GM23338 (cell line): ENCODE data around the gene BTN2A1.

Source experiments
- CREB1 ChIP-seq: fragments of 250-450 bp; sonication (Bioruptor Pico); IDR thresholded peaks from 2 replicates; pipeline ENCODE4 v1.5.0; 2020; ENCODE audit warnings: low read depth, mild to moderate bottlenecking, moderate library complexity
- EZH2 ChIP-seq: fragments of 200-600 bp; sonication (generic); IDR thresholded peaks from one replicate; pipeline ENCODE4 v1.8.0; 2017; ENCODE audit warnings: antibody characterized with exemption, mild to moderate bottlenecking, low read depth; ENCODE audit not compliant: unreplicated experiment
- EZH2phosphoT487 ChIP-seq: fragments of 200-600 bp; sonication (generic); IDR thresholded peaks from one replicate; pipeline ENCODE4 v1.8.1; 2018; ENCODE audit warnings: antibody characterized with exemption; ENCODE audit not compliant: unreplicated experiment
- JUNB ChIP-seq: IDR thresholded peaks from one replicate; pipeline ENCODE4 v1.6.1; 2016; ENCODE audit warnings: antibody characterized with exemption; ENCODE audit not compliant: unreplicated experiment
- POLR2AphosphoS5 ChIP-seq: IDR thresholded peaks from 2 replicates; pipeline ENCODE4 v1.6.1; 2016; ENCODE audit warnings: antibody characterized with exemption, low read depth
- REST ChIP-seq: IDR thresholded peaks from one replicate; pipeline ENCODE4 v1.6.1; 2018; ENCODE audit warnings: antibody characterized with exemption; ENCODE audit not compliant: unreplicated experiment
- ZNF114 ChIP-seq: fragments of 250-450 bp; sonication (Bioruptor Pico); IDR thresholded peaks from 2 replicates; pipeline ENCODE4 v1.5.0; 2020; ENCODE audit warnings: mild to moderate bottlenecking, moderate library complexity
- ZNF331 ChIP-seq: fragments of 250-450 bp; sonication (Bioruptor Pico); IDR thresholded peaks from 2 replicates; pipeline ENCODE4 v1.5.0; 2020; ENCODE audit warnings: low read depth, mild to moderate bottlenecking, moderate library complexity
- TF ChIP-seq, protein P1 (sequence below), 2 experiments: fragments of 200-600 bp in 1 of 2; sonication (generic) in 1 of 2; conservative IDR thresholded peaks; 2 replicates each; pipeline versions ENCODE4 v1.5.1 to v1.6.1; 2016 to 2017; ENCODE audit warnings: antibody characterized with exemption in 2 of 2, low read depth in 2 of 2, mild to moderate bottlenecking in 2 of 2, moderate library complexity in 1 of 2
- TF ChIP-seq, protein P2 (sequence below): IDR thresholded peaks from 2 replicates; pipeline ENCODE4 v1.6.1; 2016; ENCODE audit warnings: antibody characterized with exemption

- TF ChIP-seq POLR2AphosphoS5 (no peak), ZNF114 (no peak), REST (no peak), EZH2 (no peak), JUNB (no peak), EZH2phosphoT487 (no peak), CREB1 (no peak), ZNF331 (CRISPR knock-in tag) (no peak)
- TF ChIP-seq, protein P1, sequence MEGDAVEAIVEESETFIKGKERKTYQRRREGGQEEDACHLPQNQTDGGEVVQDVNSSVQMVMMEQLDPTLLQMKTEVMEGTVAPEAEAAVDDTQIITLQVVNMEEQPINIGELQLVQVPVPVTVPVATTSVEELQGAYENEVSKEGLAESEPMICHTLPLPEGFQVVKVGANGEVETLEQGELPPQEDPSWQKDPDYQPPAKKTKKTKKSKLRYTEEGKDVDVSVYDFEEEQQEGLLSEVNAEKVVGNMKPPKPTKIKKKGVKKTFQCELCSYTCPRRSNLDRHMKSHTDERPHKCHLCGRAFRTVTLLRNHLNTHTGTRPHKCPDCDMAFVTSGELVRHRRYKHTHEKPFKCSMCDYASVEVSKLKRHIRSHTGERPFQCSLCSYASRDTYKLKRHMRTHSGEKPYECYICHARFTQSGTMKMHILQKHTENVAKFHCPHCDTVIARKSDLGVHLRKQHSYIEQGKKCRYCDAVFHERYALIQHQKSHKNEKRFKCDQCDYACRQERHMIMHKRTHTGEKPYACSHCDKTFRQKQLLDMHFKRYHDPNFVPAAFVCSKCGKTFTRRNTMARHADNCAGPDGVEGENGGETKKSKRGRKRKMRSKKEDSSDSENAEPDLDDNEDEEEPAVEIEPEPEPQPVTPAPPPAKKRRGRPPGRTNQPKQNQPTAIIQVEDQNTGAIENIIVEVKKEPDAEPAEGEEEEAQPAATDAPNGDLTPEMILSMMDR (conservative IDR thresholded peaks at IDR 0.05; ENCODE audit: low read depth in 2 of 2): no peak
- TF ChIP-seq, protein P2, sequence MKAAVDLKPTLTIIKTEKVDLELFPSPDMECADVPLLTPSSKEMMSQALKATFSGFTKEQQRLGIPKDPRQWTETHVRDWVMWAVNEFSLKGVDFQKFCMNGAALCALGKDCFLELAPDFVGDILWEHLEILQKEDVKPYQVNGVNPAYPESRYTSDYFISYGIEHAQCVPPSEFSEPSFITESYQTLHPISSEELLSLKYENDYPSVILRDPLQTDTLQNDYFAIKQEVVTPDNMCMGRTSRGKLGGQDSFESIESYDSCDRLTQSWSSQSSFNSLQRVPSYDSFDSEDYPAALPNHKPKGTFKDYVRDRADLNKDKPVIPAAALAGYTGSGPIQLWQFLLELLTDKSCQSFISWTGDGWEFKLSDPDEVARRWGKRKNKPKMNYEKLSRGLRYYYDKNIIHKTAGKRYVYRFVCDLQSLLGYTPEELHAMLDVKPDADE: no peak
Measured at GRCh38 chr6:26483727-26484126, 26.0 kb downstream of the BTN2A1 start.
